CD4-positive, alpha-beta T cell treated with Interleukin-17A for 1 hour (primary cell): ENCODE results near the gene ARID1A.

Experiments
- DNase-seq: peaks from one replicate; pipeline ENCODE4 v3.0.0-alpha.2; 2020

The ARID1A gene

GRCh38 chr1:26829184-26829911, 133.5 kb downstream of the ARID1A start:
- no peak for DNase-seq

GRCh38 chr1:26831059-26831458, 135.2 kb downstream of the ARID1A start:
- DNase-seq: no peak
